GM18505 (cell line): ENCODE results near the gene TMCO6.
"Not testable (repeated sequence)": the region's sequence is repeated elsewhere in the genome, so short reads cannot be mapped to it uniquely, and the experiment has no call there.

ENCODE experiments used
- ATAC-seq: cut with Tn5 transposase; IDR thresholded peaks from one replicate; pipeline ENCODE4 v1.9.1; 2021; ENCODE audit not compliant: unreplicated experiment
- POLR2A ChIP-seq: IDR thresholded peaks from 4 replicates; pipeline ENCODE4 v1.6.1; 2011; ENCODE audit warnings: borderline replicate concordance; ENCODE audit not compliant: insufficient read depth, insufficient read length; ENCODE audit errors: extremely low read depth

The TMCO6 gene

GRCh38 chr5:140639148-140639981 lies at the start of gene TMCO6:
Gene TMCO6, plus strand, starts transcription at chr5:140639451. Its CDS starts 77 bp downstream, at chr5:140639528.
- ATAC-seq, result peak; percentile 95
- TF ChIP-seq POLR2A, result peak; percentile 81

- ATAC-seq, result no peak
- TF ChIP-seq POLR2A, result no peak
Measured at GRCh38 chr5:140590861-140591260, 48.4 kb upstream of the TMCO6 start.

DNA sequence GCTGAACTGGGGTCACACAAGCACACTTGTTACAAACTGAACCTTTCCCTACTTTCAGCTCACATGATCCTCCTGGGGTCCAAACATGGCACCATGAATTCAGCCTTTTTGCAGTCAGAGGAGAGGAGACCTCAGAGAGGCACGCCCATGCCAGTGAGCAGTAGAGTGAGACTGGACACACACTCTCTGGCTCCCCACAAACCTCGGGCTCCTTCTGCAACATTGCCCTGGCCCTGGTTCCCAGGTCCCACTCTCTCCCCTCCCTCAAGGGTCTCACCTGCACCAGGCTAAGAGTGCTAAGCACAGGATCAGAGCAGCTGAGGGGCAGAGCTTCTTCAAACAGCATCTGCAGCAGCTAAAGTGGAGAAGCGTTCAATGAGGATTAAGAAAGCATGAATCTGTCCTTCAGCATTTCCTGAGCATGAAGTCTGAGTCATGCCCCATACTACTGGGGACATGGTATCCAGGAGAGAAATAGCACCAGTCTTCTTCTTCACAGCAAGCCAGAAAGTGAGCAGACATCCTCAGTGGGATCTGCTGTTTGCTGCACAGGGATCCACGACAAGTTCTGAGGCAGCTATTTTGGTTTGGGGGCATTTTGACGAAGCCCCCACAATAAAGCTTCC lies 47.4 kb upstream of the TMCO6 start:
- no peak for TF ChIP-seq POLR2A
- no peak for ATAC-seq

DNA sequence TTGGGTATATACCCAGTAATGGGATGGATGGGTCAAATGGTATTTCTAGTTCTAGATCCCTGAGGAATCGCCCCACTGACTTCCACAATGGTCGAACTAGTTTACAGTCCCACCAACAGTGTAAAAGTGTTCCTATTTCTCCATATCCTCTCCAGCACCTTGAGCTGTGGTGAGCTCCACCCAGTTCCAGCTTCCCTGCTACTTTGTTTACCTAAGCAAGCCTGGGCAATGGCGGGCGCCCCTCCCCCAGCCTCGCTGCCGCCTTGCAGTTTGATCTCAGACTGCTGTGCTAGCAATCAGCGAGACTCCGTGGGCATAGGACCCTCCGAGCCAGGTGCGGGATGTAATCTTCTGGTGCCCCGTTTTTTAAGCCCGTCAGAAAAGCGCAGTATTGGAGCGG lies 46.2 kb upstream of the TMCO6 start:
- not testable (repeated sequence) for ATAC-seq

- TF ChIP-seq POLR2A, result no peak
- no peak for ATAC-seq
Measured at GRCh38 chr5:140594169-140594568, 45.1 kb upstream of the TMCO6 start.

DNA sequence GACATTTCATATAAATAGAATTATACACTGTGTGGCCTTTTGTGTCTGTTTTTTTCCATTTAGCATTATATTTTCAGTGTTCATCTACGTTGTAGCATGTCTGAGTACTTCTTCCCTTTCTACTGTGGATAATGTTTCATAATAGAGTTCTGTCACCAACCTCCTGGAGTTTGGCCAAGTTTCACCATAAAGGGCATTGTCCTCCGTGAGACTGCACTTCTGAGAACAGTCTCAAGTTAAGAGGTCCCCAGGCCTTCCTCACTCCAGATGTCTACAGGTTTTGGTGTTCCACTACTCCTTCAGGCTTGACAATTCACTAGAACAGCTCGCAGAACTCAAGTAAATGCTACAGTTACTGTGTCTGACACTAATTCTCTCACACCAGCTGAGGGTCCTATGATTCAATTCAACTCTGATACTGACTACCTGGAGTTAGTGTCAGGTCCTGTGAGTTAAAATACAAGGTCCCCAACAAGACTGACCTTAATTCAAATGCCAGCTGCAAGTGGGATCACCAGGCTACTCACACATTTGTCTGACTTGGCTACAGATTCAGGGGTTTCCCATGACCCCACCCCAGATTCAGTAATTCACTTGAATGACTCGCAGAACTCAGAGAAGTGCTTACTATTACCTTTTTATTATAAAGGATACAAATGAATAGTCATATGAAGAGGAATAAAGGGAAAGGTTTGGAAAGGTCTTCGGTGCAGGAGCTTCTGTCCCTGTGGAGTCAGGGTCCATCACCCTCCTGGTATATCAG lies 43.5 kb upstream of the TMCO6 start:
- ATAC-seq, result no peak
- no peak for TF ChIP-seq POLR2A

DNA sequence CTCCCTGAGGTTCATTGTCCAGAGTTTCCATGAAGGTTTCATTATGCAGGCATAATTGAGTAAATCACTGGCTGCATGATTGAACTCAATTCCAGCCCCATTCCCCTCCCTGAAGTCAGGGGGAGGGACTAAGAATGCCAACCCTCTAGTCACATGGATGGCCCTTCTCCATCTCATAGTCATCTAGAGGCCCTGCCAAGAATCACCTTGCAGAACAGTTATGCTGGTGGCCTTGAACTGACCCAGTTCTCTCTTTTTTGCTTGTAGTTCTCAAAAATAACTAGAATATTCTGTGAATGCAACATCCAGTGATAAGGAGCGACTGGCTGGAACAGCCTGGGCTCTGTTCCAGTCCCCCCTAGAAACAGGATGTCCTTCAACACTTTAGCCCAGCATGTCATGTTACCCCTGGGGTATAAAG lies 42.9 kb upstream of the TMCO6 start:
- no peak for ATAC-seq
- TF ChIP-seq POLR2A, result no peak

GRCh38 chr5:140598836-140599235 lies 40.4 kb upstream of the TMCO6 start:
- ATAC-seq, result no peak
- no peak for TF ChIP-seq POLR2A

DNA sequence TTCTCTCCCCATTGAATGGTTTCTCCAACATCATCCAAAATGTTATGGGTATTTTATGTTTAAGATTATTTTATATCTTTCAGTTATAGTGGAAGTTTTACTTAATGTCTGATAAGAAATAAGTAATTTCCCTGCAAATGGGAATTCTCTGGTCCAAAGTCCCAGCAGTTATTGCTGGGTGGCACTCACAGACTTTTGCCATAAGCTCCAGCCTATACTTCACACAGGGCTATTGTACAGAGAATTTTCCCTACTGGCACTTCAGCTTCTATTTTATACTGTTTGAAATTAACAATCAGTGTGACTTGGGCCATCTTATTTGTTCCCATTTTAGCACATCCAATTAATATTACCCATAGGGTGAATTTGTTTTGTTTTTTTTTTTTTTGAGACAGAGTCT lies 39.2 kb upstream of the TMCO6 start:
- no peak for ATAC-seq
- TF ChIP-seq POLR2A, result no peak

- TF ChIP-seq POLR2A, result no peak
- no peak for ATAC-seq
Measured at GRCh38 chr5:140602147-140602546, 37.1 kb upstream of the TMCO6 start.

DNA sequence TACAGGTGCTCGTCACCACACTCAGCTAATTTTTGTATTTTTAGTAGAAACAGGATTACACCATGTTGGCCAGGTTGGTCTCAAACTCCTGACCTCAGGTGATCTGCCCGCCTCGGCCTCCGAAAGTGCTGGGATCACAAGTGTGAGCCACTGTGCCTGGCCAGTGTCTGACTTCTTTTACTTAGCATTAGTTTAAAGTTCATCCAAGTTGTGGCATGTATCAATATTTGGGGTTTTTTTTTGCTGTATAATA lies 35.9 kb upstream of the TMCO6 start:
- ATAC-seq, result not testable (repeated sequence)

- ATAC-seq, result no peak
- TF ChIP-seq POLR2A, result no peak
Measured at GRCh38 chr5:140603734-140604133, 35.5 kb upstream of the TMCO6 start.

DNA sequence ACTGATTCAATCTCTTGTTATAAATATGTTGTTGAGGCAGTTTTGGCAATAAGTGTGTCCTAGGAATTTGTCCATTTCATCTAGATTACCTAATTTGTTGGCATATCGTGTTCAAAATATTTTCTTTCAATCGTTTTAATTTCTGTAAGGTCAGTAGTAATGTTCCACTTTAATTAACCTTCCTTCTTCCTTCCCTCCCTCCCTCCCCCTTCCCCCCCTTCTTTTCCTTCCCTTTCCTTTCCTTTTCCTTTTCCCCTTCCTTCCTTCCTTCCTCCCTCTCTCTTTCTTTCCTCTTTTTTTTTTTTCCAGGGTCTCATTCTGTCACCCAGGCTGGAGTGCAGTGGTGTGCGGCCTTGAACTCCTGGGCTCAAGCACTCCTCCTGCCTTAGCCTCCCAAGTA lies 33.4 kb upstream of the TMCO6 start:
- no peak for ATAC-seq
- TF ChIP-seq POLR2A, result no peak

DNA sequence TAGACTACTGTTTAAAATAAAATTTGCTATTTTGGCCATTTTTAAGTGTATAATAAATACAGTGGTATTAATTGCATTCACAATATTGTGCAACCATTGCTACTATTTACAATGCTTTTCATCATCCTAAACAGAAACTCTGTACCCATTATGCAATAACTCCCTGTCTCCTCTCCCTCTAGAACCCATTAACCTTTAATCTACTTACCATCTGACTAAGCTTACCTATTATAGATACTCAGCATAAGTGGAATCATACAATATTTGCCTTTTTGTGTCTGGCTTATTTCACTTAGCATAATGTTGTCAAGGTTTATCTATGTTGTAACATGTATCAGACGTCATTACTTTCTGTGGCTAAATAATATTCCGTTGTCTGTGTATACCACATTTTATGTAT lies 32.2 kb upstream of the TMCO6 start:
- TF ChIP-seq POLR2A, result no peak

More for the DNA sequence above, 32.2 kb upstream of the TMCO6 start:
- no peak for ATAC-seq
